Activated T-helper 1 cell treated with anti-CD3 and anti-CD28 coated beads, Interleukin-12 subunit alpha, Interleukin-12 subunit beta, Interleukin-2, Interleukin-4 antibody, amounts not matched to agents 30 ng/mL and 10 ng/mL and 1 ng/mL, durations not matched to agents 14 hours and 24 hours and 36 hours (primary cell): Measurements from ENCODE around the gene C17orf67. TPM values are rescaled to one million over a fixed set of nuclear protein-coding genes. Genes with fewer than 3 reads are reported as not detected.

ENCODE experiments used
- DNase-seq: peaks from one replicate; pipeline ENCODE4 v3.0.0; 2021; ENCODE audit warnings: low spot score
- H3K27ac Mint-ChIP-seq: one replicate; pipeline ENCODE4 v1.8.0; 2021; ENCODE audit warnings: mild to moderate bottlenecking, mixed read lengths
- H3K27me3 Mint-ChIP-seq: one replicate; pipeline ENCODE4 v1.8.0; 2022; ENCODE audit warnings: mild to moderate bottlenecking, moderate library complexity, mixed read lengths; ENCODE audit not compliant: insufficient read depth
- H3K36me3 Mint-ChIP-seq: one replicate; pipeline ENCODE4 v1.8.0; 2021; ENCODE audit warnings: low read depth, mixed read lengths
- H3K4me1 Mint-ChIP-seq: one replicate; pipeline ENCODE4 v1.8.0; 2021; ENCODE audit warnings: low read depth, mixed read lengths
- H3K4me3 Mint-ChIP-seq: one replicate; pipeline ENCODE4 v1.8.0; 2021; ENCODE audit warnings: mild to moderate bottlenecking, moderate library complexity, mixed read lengths
- H3K9me3 Mint-ChIP-seq: one replicate; pipeline ENCODE4 v1.8.0; 2021; ENCODE audit warnings: mixed read lengths
- intact Hi-C: fragments of 100-400 bp; cut with micrococcal nuclease; formaldehyde crosslinking; loops from one replicate; pipeline ENCODE4 v1.15.1; 2024
- total RNA-seq: library from RNA; stranded (reverse); gene quantifications from 2 replicates; pipeline ENCODE4 v1.2.3, GENCODE V29; 2022

C17orf67 gene
- total RNA-seq, 1 donor from 2014 or later: 3.1 TPM

DNA sequence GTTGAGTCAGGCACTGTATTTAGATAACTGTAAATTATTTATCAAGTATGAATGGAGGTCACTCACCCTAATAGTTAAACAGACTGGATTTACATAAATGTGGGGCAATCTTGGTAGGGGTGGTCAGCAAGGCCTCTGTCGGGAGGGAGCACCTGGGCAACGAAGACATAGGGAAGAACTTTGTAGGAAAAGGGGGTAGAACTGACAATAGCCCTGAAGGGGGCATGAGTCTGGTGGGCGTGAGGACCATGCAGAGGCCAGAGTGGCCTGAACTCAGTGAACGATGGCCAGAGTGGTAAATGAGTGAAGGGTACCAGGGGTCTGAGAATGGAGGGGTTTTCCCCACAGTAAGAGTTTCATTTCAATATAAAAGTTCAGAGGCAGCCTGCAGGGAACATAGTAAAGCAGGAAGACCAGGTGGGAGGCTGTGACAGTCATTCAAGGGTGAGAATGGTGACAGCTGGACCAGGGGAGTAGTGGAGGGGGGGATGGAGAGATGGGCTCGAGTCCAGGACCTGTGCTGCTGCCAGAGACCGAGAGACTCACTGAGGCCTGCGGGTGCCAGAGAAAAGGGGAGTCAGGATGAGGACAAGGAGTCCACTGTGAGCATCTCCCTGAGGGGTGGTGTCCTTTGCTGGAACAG is 2.9 kb downstream of the C17orf67 start:
- Mint-ChIP-seq H3K4me3 (peak overlapping the region; percentile 90), H3K4me1 (peaks cover 36% of the 10 kb centered on the region), H3K9me3 (no peaks in the 10 kb centered on the region), H3K27me3 (no peaks in the 10 kb centered on the region), H3K36me3 (peaks cover 14% of the 10 kb centered on the region), H3K27ac (no peak overlapping the region)
- intact Hi-C loops: loop anchor here (5.0 to 10.0 kb wide), 4 partner anchors 611 to 1409 kb away; partner anchors contain the start of genes MMD, MRPS23 and SRSF1
- DNase-seq: no peak

DNA sequence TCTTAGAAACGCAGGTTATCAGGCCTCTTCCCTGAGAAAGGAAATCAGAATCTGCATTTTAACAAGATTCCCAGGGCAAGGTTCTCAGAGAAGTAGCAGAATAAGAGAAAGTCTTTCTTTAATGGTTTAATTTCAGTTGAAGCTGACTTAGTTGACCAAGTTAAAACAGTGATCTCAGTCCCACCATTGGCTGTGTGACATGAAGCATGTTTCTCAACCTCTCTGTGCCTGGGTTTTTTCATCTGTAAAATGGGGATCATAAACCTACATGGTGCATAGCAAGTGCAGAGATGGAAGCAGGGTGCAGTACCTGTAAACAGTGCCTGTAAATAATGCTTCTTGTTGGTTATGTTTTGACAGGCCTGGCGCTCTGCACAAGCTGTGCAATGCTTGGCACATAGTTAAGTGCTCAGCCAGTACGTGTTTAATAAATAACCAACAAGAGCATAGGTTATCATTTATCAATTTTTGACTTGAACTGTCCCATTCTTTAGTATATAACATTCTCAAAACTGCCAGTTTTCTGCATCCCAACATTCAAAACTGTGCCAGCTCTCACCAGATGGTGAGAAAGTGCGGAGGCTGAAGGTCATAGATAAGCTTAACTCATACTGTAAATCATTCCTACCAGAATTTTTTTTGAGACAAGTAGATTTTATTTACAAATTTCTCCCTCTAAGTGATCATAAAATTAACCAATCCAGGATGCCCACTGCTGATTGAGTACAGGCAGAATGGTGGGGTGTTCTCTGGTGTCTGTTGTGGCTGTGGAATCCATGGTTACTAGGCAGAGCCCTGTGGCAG is 6.9 kb downstream of the C17orf67 start:
- intact Hi-C loops: no loop called here
- H3K9me3 Mint-ChIP-seq: no peaks in the 10 kb centered on the region
- H3K27me3 Mint-ChIP-seq: no peaks in the 10 kb centered on the region
- no peak overlapping the region for H3K4me3 Mint-ChIP-seq
- H3K36me3 Mint-ChIP-seq: peaks cover 10% of the 10 kb centered on the region
- DNase-seq: no peak
- H3K4me1 Mint-ChIP-seq: peaks cover 13% of the 10 kb centered on the region
- H3K27ac Mint-ChIP-seq: no peak overlapping the region

DNA sequence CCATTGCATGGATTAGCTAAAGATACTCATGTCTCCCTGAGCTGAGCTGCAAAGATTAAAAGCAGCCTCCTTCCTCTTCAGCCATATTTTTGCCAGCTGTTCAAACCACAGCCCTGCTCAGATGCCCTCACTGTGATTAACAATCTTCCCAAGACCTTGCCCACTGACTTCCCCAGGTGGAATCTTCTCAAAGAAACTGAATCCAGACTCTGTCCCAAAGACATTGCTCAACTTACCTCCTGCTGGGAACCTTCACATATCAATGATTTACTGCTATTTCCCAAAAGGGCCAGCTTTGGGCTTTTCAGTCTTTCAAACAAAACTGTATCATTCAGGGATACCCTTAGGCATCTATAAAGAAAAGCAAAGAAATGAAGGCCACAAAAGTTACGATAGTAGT is 9.2 kb downstream of the C17orf67 start:
- no peak for DNase-seq
- Mint-ChIP-seq H3K27ac (no peak overlapping the region), H3K27me3 (no peaks in the 10 kb centered on the region), H3K4me3 (no peak overlapping the region), H3K9me3 (no peaks in the 10 kb centered on the region), H3K4me1 (peaks cover 5% of the 10 kb centered on the region), H3K36me3 (peaks cover 5% of the 10 kb centered on the region)
- intact Hi-C loops: no loop called here

DNA sequence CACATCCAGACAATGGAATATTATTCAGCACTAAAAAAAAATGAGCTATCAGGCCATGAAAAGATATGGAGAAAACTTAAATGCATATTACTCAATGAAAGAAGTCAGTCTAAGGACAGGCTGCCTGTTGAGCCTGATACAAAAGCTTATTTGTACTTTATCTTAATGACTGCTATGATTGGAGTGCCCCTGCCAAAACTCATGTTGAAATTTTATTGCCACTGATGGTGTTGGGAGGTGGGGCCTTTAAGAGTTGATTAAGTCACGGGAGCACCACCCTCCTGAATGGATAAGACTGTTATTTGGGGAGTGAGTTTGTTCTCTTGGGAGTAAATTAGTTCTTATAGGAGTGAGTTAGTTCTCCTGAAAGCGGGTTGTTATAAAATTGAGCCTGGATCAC is 9.9 kb downstream of the C17orf67 start:
- intact Hi-C loops: no loop called here
- peaks cover 7% of the 10 kb centered on the region for H3K4me1 Mint-ChIP-seq
- no peak overlapping the region for H3K27ac Mint-ChIP-seq
- peaks cover 3% of the 10 kb centered on the region for H3K27me3 Mint-ChIP-seq
- no peak overlapping the region for H3K4me3 Mint-ChIP-seq
- H3K9me3 Mint-ChIP-seq: no peaks in the 10 kb centered on the region
- DNase-seq: no peak
- H3K36me3 Mint-ChIP-seq: peaks cover 5% of the 10 kb centered on the region

DNA sequence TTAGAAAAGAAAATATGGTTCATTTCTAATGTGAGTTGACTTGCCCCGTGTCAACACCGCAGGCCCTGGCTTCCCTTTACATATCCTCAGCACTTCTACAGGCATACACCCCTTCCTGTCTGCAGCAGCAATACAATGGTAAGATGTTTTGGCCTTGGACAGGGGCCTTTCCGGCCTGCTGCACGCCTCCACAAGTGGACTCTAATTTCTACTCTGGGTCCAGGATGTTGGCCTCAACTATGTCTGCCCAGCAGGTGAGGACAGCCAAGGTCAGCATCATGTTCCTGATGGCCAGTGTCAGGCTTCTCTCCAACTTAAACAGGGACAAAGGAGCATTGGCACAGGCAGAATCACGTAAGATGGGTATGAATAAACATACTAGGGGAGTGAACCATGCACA is 11.0 kb downstream of the C17orf67 start:
- Mint-ChIP-seq H3K27me3 (peaks cover 4% of the 10 kb centered on the region), H3K4me1 (peaks cover 7% of the 10 kb centered on the region), H3K4me3 (no peak overlapping the region), H3K36me3 (peaks cover 3% of the 10 kb centered on the region), H3K9me3 (no peaks in the 10 kb centered on the region), H3K27ac (no peak overlapping the region)
- intact Hi-C loops: no loop called here
- DNase-seq: no peak

DNA sequence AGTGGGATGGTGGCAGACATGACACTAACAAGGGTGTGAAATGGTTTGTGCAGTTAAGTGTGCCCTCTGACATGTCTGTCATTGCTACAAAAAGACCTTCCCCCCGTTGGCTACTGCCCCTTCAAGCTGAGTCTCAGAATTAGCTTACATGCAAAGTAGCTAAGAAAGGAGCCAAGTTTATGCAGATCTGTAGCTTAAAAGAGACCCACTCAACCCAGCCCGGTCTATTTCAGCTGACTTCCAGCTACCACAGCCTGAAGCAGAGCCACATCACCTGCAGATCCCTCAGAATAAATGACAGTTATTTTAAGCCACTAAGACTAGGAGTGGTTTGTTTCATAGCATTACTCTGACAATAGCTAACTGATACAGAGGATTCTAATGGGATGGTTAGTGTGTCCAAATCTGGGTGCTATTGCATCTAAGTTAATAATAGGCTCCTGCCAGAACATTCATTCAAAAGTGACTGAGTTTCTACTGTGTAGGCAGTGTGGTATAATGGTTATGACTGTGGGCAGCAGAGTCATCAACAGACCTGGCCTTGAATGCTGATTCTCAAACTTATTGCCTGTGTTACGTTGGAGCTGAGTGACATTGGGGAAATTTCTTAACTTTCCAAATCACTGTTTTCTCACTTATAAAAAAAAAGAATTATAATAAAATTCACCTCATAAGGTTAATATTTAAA is 11.7 kb downstream of the C17orf67 start:
- Mint-ChIP-seq H3K27me3 (peaks cover 4% of the 10 kb centered on the region), H3K36me3 (peaks cover 3% of the 10 kb centered on the region), H3K4me3 (no peak overlapping the region), H3K4me1 (peaks cover 7% of the 10 kb centered on the region), H3K27ac (no peak overlapping the region), H3K9me3 (no peaks in the 10 kb centered on the region)
- DNase-seq: no peak
- intact Hi-C loops: no loop called here

DNA sequence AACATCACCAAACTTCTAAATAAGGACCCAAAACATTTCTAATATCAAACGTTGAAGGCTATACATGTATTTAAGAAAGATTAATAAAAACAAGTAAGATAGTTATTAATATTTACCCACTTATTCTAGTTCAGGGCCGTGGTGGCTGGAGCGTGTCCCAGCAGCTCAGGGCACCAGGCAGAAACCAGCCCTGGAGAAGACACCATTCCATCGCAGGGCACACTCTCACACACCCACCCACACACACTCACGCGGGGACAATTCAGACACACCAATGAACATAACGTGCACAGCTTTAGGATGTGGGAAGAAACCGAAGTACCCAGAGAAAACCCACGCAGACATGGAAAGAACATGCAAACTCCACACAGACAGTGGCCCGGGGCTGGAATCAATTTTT is 13.5 kb downstream of the C17orf67 start:
- no peak overlapping the region for H3K27ac Mint-ChIP-seq
- H3K9me3 Mint-ChIP-seq: no peaks in the 10 kb centered on the region

DNA sequence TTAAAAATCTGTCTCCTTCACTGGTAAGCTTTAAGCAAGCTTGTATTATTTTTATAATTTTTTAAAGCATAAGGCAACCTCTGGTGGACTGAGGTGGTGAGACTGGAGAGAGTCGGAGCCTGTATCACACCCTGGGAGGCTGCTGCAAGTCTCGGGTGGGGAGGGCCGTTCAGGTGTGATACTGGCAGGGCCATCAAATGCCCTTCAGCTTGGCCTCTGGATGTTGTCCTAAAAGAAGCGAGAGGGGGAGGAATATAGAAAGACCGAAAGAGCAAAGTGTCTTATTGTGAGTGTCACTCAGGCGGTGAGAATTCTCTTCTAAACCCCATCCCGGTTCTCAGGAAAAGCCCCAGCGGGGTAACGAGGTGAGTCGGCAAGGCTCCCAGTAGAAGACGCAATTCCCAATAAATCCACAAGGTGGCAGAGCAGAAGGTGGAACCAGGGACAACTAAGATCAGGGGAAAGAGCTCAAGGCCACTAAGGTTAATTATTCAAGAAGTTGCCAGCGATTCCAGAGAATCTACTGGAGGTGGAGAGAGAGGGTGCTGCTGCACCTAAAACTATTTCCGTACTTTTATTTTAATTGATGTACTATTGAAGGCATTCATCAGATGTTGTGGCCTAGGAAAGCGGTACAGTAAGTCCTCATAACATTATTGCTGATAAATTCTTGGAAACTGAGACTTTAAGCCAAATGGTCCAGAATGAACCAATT is 14.1 kb downstream of the C17orf67 start:
- intact Hi-C loops: loop anchor here (1.0 kb wide), 3 partner anchors 14 to 142 kb away; partner anchors contain the start of genes C17orf67 and COIL
- peak; percentile 62 for DNase-seq
- Mint-ChIP-seq H3K4me1 (peaks cover 7% of the 10 kb centered on the region), H3K27me3 (peaks cover 6% of the 10 kb centered on the region), H3K4me3 (no peak overlapping the region), H3K27ac (no peak overlapping the region), H3K9me3 (no peaks in the 10 kb centered on the region), H3K36me3 (peaks cover 2% of the 10 kb centered on the region)

More for the DNA sequence above, 13.5 kb downstream of the C17orf67 start:
- H3K27me3 Mint-ChIP-seq: peaks cover 6% of the 10 kb centered on the region
- H3K4me1 Mint-ChIP-seq: peaks cover 7% of the 10 kb centered on the region
- DNase-seq: no peak
- intact Hi-C loops: no loop called here
- no peak overlapping the region for H3K4me3 Mint-ChIP-seq
- H3K36me3 Mint-ChIP-seq: peaks cover 3% of the 10 kb centered on the region

DNA sequence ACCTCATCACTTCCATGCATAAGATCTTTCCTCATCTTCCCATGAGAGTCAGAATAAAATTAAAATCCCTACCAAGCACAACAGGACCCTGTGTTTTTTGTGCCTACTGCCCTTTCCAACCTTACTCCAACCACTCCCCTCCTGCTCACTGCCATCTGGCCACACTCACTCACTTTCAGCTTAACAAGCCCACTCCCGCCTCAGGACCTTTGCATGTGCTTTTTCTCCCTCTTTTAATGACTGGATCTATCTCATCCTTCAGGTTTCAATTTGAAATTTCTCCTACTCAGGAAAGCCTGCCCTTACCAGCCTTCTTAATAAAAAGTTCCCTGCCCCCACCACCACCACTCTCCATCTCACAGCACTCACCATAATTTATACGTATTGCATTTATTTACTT is 14.7 kb downstream of the C17orf67 start:
- no peaks in the 10 kb centered on the region for H3K9me3 Mint-ChIP-seq
- peaks cover 7% of the 10 kb centered on the region for H3K4me1 Mint-ChIP-seq
- H3K27me3 Mint-ChIP-seq: peaks cover 6% of the 10 kb centered on the region
- intact Hi-C loops: loop anchor here (1.0 kb wide), 3 partner anchors 14 to 142 kb away; partner anchors contain the start of genes C17orf67 and COIL
- no peak overlapping the region for H3K27ac Mint-ChIP-seq
- no peak for DNase-seq
- no peaks in the 10 kb centered on the region for H3K36me3 Mint-ChIP-seq
- H3K4me3 Mint-ChIP-seq: no peak overlapping the region

DNA sequence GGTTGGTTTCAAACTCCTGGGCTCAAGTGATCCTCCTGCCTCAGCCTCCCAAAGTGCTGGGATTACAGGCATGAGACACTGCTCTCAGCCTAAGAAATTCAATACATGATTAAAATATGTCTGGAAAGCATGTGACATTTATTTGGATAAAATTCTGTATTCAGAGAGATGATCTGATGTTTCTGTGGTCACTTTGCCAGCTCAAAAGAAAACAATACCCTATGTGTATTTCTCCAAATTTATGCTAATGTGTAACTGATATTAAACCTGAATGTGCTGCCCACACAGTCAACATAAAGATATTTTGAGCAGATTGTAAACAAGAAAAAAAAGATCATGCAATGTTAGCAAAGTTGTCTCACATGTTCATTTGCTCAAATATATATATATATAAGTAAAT is 16.7 kb downstream of the C17orf67 start:
- Mint-ChIP-seq H3K27ac (no peak overlapping the region), H3K9me3 (no peaks in the 10 kb centered on the region), H3K4me1 (peaks cover 7% of the 10 kb centered on the region), H3K4me3 (no peak overlapping the region), H3K36me3 (no peaks in the 10 kb centered on the region), H3K27me3 (peaks cover 10% of the 10 kb centered on the region)
- intact Hi-C loops: no loop called here
- no peak for DNase-seq

DNA sequence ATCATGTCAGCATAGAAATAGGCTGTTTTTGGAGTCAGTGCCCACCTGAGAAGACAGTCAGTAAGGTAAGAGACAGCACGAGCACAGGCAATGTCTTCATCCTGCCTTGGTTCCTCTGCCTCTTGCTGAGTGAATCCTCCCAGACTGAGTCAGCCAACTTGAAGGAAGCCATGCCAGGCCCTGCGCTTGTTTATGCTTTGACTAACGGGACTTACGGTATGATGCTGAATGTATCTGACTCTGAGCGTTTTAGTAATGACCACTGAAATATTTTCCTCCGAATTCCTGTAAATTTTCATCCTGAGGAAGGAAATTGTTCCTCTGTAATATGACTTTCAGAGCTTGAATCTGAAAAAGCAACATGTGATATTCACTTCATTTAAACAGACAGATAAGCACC is 18.0 kb downstream of the C17orf67 start:
- Mint-ChIP-seq H3K4me1 (peaks cover 7% of the 10 kb centered on the region), H3K27me3 (peaks cover 10% of the 10 kb centered on the region), H3K4me3 (no peak overlapping the region), H3K36me3 (no peaks in the 10 kb centered on the region), H3K27ac (no peak overlapping the region), H3K9me3 (no peaks in the 10 kb centered on the region)
- intact Hi-C loops: no loop called here
- DNase-seq: no peak

DNA sequence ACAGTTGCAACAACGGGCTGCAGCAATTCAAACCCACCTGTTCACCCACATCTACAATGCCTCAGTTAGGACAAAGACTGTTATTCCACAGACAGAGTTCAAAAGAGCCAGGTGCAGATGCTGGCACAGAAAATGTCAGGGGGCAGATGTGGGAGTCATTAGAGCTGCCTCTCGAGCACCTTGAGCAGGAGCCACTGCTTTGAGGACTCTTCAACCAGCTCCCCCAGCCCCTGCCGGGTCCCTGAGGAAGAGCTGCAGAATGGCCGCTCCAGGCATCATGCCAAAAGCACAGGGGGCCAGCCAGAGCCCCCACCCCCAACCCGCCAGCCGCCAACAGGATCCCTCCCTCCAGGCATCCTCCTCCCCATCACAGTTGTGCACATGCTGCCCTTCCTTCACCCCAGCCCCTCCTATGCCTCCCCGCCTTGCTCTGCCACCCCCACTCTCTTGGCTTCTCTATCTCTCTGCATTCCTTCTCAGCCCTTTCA is 20.8 kb downstream of the C17orf67 start:
- Mint-ChIP-seq H3K9me3 (no peaks in the 10 kb centered on the region), H3K36me3 (no peaks in the 10 kb centered on the region), H3K4me1 (no peaks in the 10 kb centered on the region), H3K4me3 (no peak overlapping the region), H3K27me3 (peaks cover 5% of the 10 kb centered on the region), H3K27ac (no peak overlapping the region)
- intact Hi-C loops: no loop called here
- no peak for DNase-seq
